HG03025 (cell line): ENCODE data around the gene IL1R2.

Experiments
- ATAC-seq: cut with Tn5 transposase; IDR thresholded peaks from one replicate; pipeline ENCODE4 v1.9.1; 2021; ENCODE audit warnings: mild to moderate bottlenecking, moderate library complexity; ENCODE audit not compliant: unreplicated experiment, low FRiP score

Gene IL1R2

GRCh38 chr2:102033750-102034682 lies 42.3 kb downstream of the IL1R2 start:
- no peak for ATAC-seq

GRCh38 chr2:102034683-102035548 lies 43.2 kb downstream of the IL1R2 start:
- ATAC-seq: no peak

- no peak for ATAC-seq
These were observed 45.9 kb downstream of the IL1R2 start for GRCh38 chr2:102037681-102038080.

- no peak for ATAC-seq
These were observed 48.5 kb downstream of the IL1R2 start for GRCh38 chr2:102040229-102040628.

- no peak for ATAC-seq
These were observed 49.6 kb downstream of the IL1R2 start for GRCh38 chr2:102041351-102041750.

GRCh38 chr2:102042196-102043081 lies 50.7 kb downstream of the IL1R2 start:
- no peak for ATAC-seq

- ATAC-seq: no peak
These were observed 51.8 kb downstream of the IL1R2 start for GRCh38 chr2:102043560-102043959.

GRCh38 chr2:102044235-102044896 lies 52.6 kb downstream of the IL1R2 start:
- ATAC-seq: no peak

- no peak for ATAC-seq
These were observed 53.3 kb downstream of the IL1R2 start for GRCh38 chr2:102044967-102045489.

GRCh38 chr2:102045697-102046096 lies 53.9 kb downstream of the IL1R2 start:
- no peak for ATAC-seq

GRCh38 chr2:102046135-102046986 lies 54.6 kb downstream of the IL1R2 start:
- no peak for ATAC-seq

- no peak for ATAC-seq
These were observed 56.7 kb downstream of the IL1R2 start for GRCh38 chr2:102048465-102048864.

GRCh38 chr2:102049756-102050443 lies 58.1 kb downstream of the IL1R2 start:
- ATAC-seq: no peak

- no peak for ATAC-seq
These were observed 59.2 kb downstream of the IL1R2 start for GRCh38 chr2:102050854-102051391.

GRCh38 chr2:102051692-102052277 lies 60.0 kb downstream of the IL1R2 start:
- no peak for ATAC-seq

- no peak for ATAC-seq
These were observed 60.6 kb downstream of the IL1R2 start for GRCh38 chr2:102052365-102052764.

GRCh38 chr2:102053096-102053495 lies 61.3 kb downstream of the IL1R2 start:
- ATAC-seq: no peak
